Osteocyte (in vitro differentiated cells): Measurements from ENCODE around the gene FBXO39. TPM values are rescaled to one million over a fixed set of nuclear protein-coding genes. Genes with fewer than 3 reads are reported as not detected.

Experiments used
- DNase-seq: peaks from one replicate; pipeline ENCODE4 v3.0.0; 2021; ENCODE audit warnings: mixed read lengths; ENCODE audit not compliant: unreplicated experiment; ENCODE audit errors: extremely low spot score
- H3K27ac Mint-ChIP-seq: one replicate; pipeline ENCODE4 v1.8.0; 2021; ENCODE audit warnings: mild to moderate bottlenecking, mixed read lengths; ENCODE audit not compliant: unreplicated experiment
- H3K27me3 Mint-ChIP-seq: one replicate; pipeline ENCODE4 v1.8.0; 2021; ENCODE audit warnings: mixed read lengths; ENCODE audit not compliant: unreplicated experiment
- H3K36me3 Mint-ChIP-seq: one replicate; pipeline ENCODE4 v1.8.0; 2021; ENCODE audit warnings: mixed read lengths; ENCODE audit not compliant: unreplicated experiment
- H3K4me1 Mint-ChIP-seq: one replicate; pipeline ENCODE4 v1.8.0; 2021; ENCODE audit warnings: mixed read lengths; ENCODE audit not compliant: unreplicated experiment
- H3K4me3 Mint-ChIP-seq: one replicate; pipeline ENCODE4 v1.8.0; 2021; ENCODE audit warnings: mild to moderate bottlenecking, moderate library complexity, mixed read lengths; ENCODE audit not compliant: unreplicated experiment
- H3K9me3 Mint-ChIP-seq: one replicate; pipeline ENCODE4 v1.8.0; 2021; ENCODE audit warnings: mixed read lengths; ENCODE audit not compliant: unreplicated experiment
- CTCF ChIP-seq: fragments of 200-600 bp; sonication (generic); IDR thresholded peaks from 2 replicates; pipeline ENCODE4 v1.5.0; 2021; ENCODE audit warnings: antibody characterized with exemption, mild to moderate bottlenecking, moderate library complexity
- total RNA-seq: library from RNA; stranded (reverse); gene quantifications from 2 replicates; pipeline ENCODE4 v1.2.1, GENCODE V29; 2021

Gene FBXO39
- total RNA-seq, 1 donor from 2014 or later: not detected

GRCh38 chr17:6787081-6787693 is 11.2 kb downstream of the FBXO39 start:
- Mint-ChIP-seq H3K9me3 (no peaks in the 10 kb centered on the region), H3K27ac (no peak overlapping the region), H3K4me1 (no peaks in the 10 kb centered on the region), H3K36me3 (no peaks in the 10 kb centered on the region), H3K4me3 (no peak overlapping the region), H3K27me3 (peaks cover 17% of the 10 kb centered on the region)
- no peak for TF ChIP-seq CTCF
- DNase-seq: no peak

GRCh38 chr17:6789146-6789545 is 13.1 kb downstream of the FBXO39 start:
- Mint-ChIP-seq H3K9me3 (no peaks in the 10 kb centered on the region), H3K4me3 (no peak overlapping the region), H3K4me1 (no peaks in the 10 kb centered on the region), H3K27ac (no peak overlapping the region), H3K27me3 (peaks cover 15% of the 10 kb centered on the region), H3K36me3 (no peaks in the 10 kb centered on the region)
- no peak for TF ChIP-seq CTCF
- DNase-seq: no peak

GRCh38 chr17:6793748-6794493 is 17.9 kb downstream of the FBXO39 start:
- no peak overlapping the region for H3K4me3 Mint-ChIP-seq
- peaks cover 18% of the 10 kb centered on the region for H3K27me3 Mint-ChIP-seq
- DNase-seq: no peak
- no peaks in the 10 kb centered on the region for H3K4me1 Mint-ChIP-seq
- H3K27ac Mint-ChIP-seq: no peak overlapping the region
- no peaks in the 10 kb centered on the region for H3K36me3 Mint-ChIP-seq
- H3K9me3 Mint-ChIP-seq: no peaks in the 10 kb centered on the region
- TF ChIP-seq CTCF: no peak

GRCh38 chr17:6796017-6796886 is 20.2 kb downstream of the FBXO39 start:
- H3K27ac Mint-ChIP-seq: no peak overlapping the region

More at GRCh38 chr17:6796017-6796886, 20.2 kb downstream of the FBXO39 start:
- Mint-ChIP-seq H3K36me3 (no peaks in the 10 kb centered on the region), H3K9me3 (no peaks in the 10 kb centered on the region), H3K4me3 (no peak overlapping the region), H3K27me3 (peaks cover 10% of the 10 kb centered on the region), H3K4me1 (no peaks in the 10 kb centered on the region)
- DNase-seq: no peak
- no peak for TF ChIP-seq CTCF
